ENCODE measurements around the gene COL26A1.

DNA sequence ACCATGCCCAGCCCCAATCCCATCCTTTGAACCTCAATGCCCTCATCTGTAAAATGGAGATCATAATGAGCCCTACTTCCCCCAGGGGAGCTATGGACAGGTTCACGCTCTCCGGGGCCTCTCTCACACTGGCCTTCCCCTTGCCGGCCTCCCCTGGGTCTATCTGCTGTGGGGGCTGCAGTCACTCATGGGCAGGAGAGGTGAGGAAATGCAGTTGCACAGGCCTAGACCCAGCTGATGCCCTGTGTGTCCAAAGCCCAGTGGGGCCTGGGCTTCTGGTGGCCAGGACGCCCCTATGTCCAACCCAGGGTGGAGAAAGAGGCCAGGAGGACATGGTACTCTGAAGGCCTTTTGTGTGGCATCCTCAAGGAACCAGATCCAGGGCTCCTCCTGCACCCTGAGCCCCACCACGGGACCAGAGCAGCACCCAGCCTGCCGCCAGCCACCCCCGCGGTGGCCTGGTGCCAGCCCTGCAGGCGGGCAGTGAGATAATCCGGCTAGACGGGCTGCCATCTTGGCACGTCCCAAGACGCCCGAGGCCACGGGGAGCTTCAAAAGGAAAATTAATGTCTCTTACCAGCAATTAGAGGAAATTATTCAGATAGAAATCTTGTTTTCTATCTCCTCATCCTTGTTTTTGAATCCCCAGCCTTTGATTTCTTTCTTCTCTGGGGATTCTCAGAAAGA, 227.4 kb downstream of the COL26A1 start:
- TF ChIP-seq, protein P1, sequence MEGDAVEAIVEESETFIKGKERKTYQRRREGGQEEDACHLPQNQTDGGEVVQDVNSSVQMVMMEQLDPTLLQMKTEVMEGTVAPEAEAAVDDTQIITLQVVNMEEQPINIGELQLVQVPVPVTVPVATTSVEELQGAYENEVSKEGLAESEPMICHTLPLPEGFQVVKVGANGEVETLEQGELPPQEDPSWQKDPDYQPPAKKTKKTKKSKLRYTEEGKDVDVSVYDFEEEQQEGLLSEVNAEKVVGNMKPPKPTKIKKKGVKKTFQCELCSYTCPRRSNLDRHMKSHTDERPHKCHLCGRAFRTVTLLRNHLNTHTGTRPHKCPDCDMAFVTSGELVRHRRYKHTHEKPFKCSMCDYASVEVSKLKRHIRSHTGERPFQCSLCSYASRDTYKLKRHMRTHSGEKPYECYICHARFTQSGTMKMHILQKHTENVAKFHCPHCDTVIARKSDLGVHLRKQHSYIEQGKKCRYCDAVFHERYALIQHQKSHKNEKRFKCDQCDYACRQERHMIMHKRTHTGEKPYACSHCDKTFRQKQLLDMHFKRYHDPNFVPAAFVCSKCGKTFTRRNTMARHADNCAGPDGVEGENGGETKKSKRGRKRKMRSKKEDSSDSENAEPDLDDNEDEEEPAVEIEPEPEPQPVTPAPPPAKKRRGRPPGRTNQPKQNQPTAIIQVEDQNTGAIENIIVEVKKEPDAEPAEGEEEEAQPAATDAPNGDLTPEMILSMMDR (IDR thresholded peaks at IDR 0.05; ENCODE audit: poor library complexity, severe bottlenecking), result no peak
- TF ChIP-seq POLR2AphosphoS5 (IDR thresholded peaks at IDR 0.05) (no peak), RAD21 (conservative IDR thresholded peaks at IDR 0.05) (no peak), EP300 (conservative IDR thresholded peaks at IDR 0.05; ENCODE audit: poor library complexity, severe bottlenecking) (no peak)
- TF ChIP-seq, protein P2, sequence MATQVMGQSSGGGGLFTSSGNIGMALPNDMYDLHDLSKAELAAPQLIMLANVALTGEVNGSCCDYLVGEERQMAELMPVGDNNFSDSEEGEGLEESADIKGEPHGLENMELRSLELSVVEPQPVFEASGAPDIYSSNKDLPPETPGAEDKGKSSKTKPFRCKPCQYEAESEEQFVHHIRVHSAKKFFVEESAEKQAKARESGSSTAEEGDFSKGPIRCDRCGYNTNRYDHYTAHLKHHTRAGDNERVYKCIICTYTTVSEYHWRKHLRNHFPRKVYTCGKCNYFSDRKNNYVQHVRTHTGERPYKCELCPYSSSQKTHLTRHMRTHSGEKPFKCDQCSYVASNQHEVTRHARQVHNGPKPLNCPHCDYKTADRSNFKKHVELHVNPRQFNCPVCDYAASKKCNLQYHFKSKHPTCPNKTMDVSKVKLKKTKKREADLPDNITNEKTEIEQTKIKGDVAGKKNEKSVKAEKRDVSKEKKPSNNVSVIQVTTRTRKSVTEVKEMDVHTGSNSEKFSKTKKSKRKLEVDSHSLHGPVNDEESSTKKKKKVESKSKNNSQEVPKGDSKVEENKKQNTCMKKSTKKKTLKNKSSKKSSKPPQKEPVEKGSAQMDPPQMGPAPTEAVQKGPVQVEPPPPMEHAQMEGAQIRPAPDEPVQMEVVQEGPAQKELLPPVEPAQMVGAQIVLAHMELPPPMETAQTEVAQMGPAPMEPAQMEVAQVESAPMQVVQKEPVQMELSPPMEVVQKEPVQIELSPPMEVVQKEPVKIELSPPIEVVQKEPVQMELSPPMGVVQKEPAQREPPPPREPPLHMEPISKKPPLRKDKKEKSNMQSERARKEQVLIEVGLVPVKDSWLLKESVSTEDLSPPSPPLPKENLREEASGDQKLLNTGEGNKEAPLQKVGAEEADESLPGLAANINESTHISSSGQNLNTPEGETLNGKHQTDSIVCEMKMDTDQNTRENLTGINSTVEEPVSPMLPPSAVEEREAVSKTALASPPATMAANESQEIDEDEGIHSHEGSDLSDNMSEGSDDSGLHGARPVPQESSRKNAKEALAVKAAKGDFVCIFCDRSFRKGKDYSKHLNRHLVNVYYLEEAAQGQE (IDR thresholded peaks at IDR 0.05; ENCODE audit: borderline replicate concordance), result no peak

Measured in neural cell (in vitro differentiated cells).